Psoas muscle (tissue), 8 donors: Measurements from ENCODE around the gene VGLL4. TPM values are rescaled to one million over a fixed set of nuclear protein-coding genes. Genes with fewer than 3 reads are reported as not detected.

Experiments
- ATAC-seq, 4 donors: fragments of 200-7000 bp; cut with Tn5 transposase; one replicate each; pipeline ENCODE4 v1.9.1; 2020; ENCODE audit warnings: moderate library complexity in 3 of 4, mild to moderate bottlenecking in 2 of 4
- DNase-seq, 2 donors: peaks; one replicate each; pipeline ENCODE4 v3.0.0-alpha.2; 2020
- H3K27ac ChIP-seq: fragments of 200-600 bp; one replicate; pipeline ENCODE4 v1.8.0; 2022
- H3K27me3 ChIP-seq, 3 donors: fragments of 200-600 bp in 1 of 3; one replicate each; pipeline versions ENCODE4 v1.6.1 to v1.8.0; 2013 to 2022; ENCODE audit warnings: low read length in 2 of 3, mild to moderate bottlenecking in 2 of 3, moderate library complexity in 1 of 3; ENCODE audit not compliant: insufficient read depth in 3 of 3
- H3K36me3 ChIP-seq, 2 donors: fragments of 200-600 bp in 1 of 2; one replicate each; pipeline versions ENCODE4 v1.6.1 to v1.8.0; 2013 to 2022; ENCODE audit warnings: low read depth in 1 of 2, mild to moderate bottlenecking in 1 of 2, moderate library complexity in 1 of 2; ENCODE audit not compliant: insufficient read depth in 1 of 2
- H3K4me1 ChIP-seq: fragments of 200-600 bp; one replicate; pipeline ENCODE4 v1.8.0; 2022
- H3K4me3 ChIP-seq: fragments of 200-600 bp; one replicate; pipeline ENCODE4 v1.8.0; 2022; ENCODE audit warnings: mild to moderate bottlenecking
- H3K9me3 ChIP-seq: fragments of 200-600 bp; one replicate; pipeline ENCODE4 v1.8.0; 2022
- WGBS, 3 donors: extraction: QIAGEN DNeasy Blood & Tissue Kit; methylation state at CpG; one replicate each; pipeline versions ENCODE4 v1.1.6 to v1.1.7; 2013; 5-methylcytosine and 5-hydroxymethylcytosine counted together
- intact Hi-C, 2 donors: fragments of 100-400 bp; cut with DNase I; formaldehyde crosslinking; loops; one replicate each; pipeline versions ENCODE4 v1.11.0 to v1.14.2; 2022
- polyA plus RNA-seq, 3 donors: library from polyadenylated mRNA; stranded (reverse); fragments of 200-250 nt; gene quantifications; one replicate each; pipeline ENCODE4 v1.2.3, GENCODE V29; 2013
- total RNA-seq, 4 donors: library from RNA; stranded (reverse); fragmentation: NEBNext Ultra II Directional in 2 of 4; extraction: Animal tissue kit (Norgen Biotek cat#: 25700) in 2 of 4; gene quantifications; one replicate each; pipeline versions ENCODE4 v1.2.1 to v1.2.4, GENCODE V29; 2021 to 2023
- TF ChIP-seq, protein P1 (sequence below): fragments of 200-600 bp; IDR thresholded peaks from one replicate; pipeline ENCODE4 v1.8.0; 2022; ENCODE audit warnings: antibody characterized with exemption
- donor health status: healthy with polysubstance abuse.
- donor health status: DM: no; HTN: no; CAD: no; lungs with moderate emphysema.
- donor health status: Bipolar disorder and iron deficiency.
- donor health status: healthy.
- donor health status: DM: yes; HTN: yes; CAD: no.
- donor health status: DM: no; HTN: no; CAD: no.
- donor health status: DM: no; HTN: no; CAD: no.
- donor health status: DM: yes; HTN: yes; CAD: no.

Gene VGLL4
- total and polyA plus RNA-seq, 7 donors = 8.0 to 14.8 (median 11.7) TPM

DNA sequence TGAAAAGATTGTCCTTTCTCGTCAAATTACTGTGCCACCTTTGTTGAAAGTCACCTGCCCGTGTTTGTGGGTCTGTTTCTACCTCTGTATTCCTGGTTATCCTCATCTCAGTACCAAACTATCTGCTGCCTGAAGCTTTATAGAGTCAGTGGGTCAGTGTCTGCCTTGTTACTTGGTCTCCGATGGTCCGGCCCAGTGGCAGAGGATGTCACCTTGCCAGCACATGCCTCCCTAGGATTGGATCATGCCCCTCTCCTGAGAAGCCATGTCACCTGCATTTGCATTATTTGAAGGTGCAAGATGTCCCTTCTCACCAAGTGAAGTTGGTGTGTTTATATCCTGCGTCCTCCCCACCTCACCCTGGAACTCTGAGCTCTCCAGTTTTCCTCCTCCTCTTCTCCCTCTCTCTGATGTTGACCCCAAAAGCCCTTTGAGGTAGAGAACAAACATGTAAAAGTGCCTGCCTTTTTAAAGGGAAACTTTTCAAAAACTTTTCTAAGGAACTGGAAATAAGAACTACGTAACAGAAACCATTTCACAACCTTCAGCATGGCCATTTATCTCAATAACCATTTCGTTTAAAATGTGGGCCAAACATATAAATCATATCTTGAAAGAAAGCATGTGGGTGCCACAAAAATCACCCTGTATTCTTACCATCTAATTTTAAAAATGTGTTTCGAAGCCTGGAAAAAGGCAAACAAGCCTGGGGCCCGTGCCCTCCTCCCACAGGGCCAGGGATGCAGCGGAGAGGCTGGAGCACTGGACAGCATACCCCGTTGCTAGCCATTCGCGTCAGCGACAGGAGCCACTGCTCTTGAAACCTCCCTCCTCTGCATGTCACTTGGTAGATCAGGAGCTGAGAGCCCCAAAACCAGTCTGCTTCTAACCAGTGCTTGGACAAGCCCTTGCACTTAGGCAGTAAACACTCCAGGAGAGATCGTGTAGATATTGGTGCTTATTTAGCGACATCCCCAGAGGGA, 102.1 kb downstream of the VGLL4 start:
- intact Hi-C loops = no loop called here
- 89 to 93% (median 90%) methylated on average over 16 of the region's 16 CpGs for WGBS, 3 donors

DNA sequence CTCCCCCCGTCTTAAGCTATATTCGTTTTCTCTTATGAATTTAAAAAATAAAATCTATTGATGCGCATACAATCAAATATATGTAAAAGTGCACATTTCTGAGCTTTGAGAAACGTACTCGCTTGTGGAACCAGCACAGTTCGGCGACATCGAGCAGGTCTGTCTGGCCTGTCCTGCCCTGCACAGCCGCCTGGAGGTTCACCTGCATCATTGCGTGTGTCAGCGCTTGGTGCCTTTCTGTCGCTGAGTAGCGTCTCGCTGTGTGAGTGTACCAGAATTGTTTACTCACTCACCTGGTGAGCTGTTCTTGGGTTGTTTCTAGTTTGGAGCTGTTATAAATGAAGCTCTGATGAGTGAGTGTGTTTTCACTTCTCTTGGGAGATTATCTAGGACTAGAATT, 104.0 kb downstream of the VGLL4 start:
- intact Hi-C loops = no loop called here
- Histone ChIP-seq H3K27ac (no peak overlapping the region), H3K4me3 (no peak overlapping the region), H3K9me3 (no peaks in the 10 kb centered on the region), H3K27me3 (no peaks in the 10 kb centered on the region), H3K4me1 (peaks cover 4% of the 10 kb centered on the region), H3K36me3 (no peaks in the 10 kb centered on the region)
- 89 to 97% (median 97%) methylated on average over 14 of the region's 14 CpGs for WGBS, 3 donors
- ATAC-seq = no peak
- TF ChIP-seq, protein P1, sequence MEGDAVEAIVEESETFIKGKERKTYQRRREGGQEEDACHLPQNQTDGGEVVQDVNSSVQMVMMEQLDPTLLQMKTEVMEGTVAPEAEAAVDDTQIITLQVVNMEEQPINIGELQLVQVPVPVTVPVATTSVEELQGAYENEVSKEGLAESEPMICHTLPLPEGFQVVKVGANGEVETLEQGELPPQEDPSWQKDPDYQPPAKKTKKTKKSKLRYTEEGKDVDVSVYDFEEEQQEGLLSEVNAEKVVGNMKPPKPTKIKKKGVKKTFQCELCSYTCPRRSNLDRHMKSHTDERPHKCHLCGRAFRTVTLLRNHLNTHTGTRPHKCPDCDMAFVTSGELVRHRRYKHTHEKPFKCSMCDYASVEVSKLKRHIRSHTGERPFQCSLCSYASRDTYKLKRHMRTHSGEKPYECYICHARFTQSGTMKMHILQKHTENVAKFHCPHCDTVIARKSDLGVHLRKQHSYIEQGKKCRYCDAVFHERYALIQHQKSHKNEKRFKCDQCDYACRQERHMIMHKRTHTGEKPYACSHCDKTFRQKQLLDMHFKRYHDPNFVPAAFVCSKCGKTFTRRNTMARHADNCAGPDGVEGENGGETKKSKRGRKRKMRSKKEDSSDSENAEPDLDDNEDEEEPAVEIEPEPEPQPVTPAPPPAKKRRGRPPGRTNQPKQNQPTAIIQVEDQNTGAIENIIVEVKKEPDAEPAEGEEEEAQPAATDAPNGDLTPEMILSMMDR = no peak
- DNase-seq = no peak

More for the DNA sequence above, 102.1 kb downstream of the VGLL4 start:
- no peaks in the 10 kb centered on the region for H3K36me3 ChIP-seq
- H3K4me1 ChIP-seq = no peaks in the 10 kb centered on the region
- H3K9me3 ChIP-seq = no peaks in the 10 kb centered on the region
- ATAC-seq (no peak), DNase-seq (no peak)
- H3K4me3 ChIP-seq = no peak overlapping the region
- H3K27ac ChIP-seq = no peak overlapping the region
- TF ChIP-seq, protein P1 = no peak
- no peaks in the 10 kb centered on the region for H3K27me3 ChIP-seq

DNA sequence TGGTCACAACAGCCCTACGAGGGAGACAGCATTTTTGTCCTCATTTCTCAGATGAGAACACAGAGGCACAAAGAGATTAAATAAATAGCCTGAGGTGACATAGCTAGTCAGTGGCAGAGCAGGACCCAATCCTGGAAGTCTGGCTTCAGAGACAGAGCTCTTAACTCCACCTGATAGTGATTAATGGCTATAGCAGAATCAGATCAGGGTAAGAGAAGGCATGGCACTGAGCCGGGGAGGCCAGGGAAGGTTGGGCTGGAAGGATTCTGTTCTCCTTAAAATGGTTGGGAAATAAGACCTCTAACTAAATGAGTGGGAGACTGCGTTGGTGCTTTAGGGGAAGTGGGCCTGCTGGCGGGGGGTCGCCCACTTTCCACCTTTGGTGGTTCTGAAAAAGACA, 104.5 kb downstream of the VGLL4 start:
- ATAC-seq (no peak), DNase-seq (no peak)
- Histone ChIP-seq H3K27ac (no peak overlapping the region), H3K9me3 (no peaks in the 10 kb centered on the region), H3K27me3 (no peaks in the 10 kb centered on the region), H3K4me1 (peaks cover 8% of the 10 kb centered on the region), H3K36me3 (no peaks in the 10 kb centered on the region), H3K4me3 (no peak overlapping the region)
- TF ChIP-seq, protein P1 = no peak
- WGBS, 3 donors = 92 to 95% (median 94%) methylated on average over 5 of the region's 5 CpGs
- intact Hi-C loops = no loop called here

DNA sequence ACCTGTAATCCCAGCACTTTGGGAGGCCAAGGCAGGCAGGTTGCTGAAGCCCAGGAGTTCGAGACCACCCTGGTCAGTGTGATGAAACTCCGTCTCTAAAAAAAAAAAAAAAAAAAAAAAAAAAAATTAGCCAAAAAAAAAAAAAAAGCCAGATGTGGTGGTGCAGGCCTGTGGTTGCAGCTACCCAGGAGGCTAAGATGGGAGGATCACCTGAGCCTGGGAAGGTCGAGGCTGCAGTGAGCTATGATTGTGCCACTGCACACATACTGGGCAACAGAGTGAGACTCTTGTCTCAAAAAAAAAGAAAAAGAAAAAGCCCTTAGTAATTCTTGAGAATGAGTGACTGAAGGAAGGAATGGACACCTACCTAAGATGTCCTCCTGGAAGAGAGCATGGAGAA, 105.1 kb downstream of the VGLL4 start:
- no peak for DNase-seq
- Histone ChIP-seq H3K27me3 (no peaks in the 10 kb centered on the region), H3K36me3 (no peaks in the 10 kb centered on the region), H3K4me1 (peaks cover 14% of the 10 kb centered on the region), H3K27ac (no peak overlapping the region), H3K4me3 (no peak overlapping the region), H3K9me3 (no peaks in the 10 kb centered on the region)
- intact Hi-C loops = no loop called here
- TF ChIP-seq, protein P1 = no peak
- 97 to 100% (median 97%) methylated on average over 3 of the region's 3 CpGs for WGBS, 3 donors
- no peak for ATAC-seq
